Measurements from ENCODE around the gene CEP350.

The CEP350 gene

DNA sequence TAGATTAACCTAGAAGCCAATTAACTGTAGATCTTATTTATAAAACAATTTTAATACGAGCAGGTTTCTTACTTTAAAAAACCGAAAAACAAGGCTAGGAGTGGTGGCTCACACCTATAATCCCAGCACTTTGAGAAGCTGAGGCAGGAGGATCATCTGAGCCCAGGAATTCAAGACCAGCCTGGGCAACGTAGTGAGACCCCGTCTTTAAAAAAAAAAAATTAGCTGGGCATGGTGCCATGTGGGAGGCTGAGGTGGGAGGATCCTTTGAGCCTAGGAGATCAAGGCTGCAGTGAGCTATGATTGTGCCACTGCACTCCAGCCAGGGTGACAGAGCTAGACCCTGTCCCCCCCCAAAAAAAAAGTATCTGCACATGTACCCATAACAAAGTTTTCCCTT lies 110.8 kb downstream of the CEP350 start:
- DNase-seq, result no peak

DNA sequence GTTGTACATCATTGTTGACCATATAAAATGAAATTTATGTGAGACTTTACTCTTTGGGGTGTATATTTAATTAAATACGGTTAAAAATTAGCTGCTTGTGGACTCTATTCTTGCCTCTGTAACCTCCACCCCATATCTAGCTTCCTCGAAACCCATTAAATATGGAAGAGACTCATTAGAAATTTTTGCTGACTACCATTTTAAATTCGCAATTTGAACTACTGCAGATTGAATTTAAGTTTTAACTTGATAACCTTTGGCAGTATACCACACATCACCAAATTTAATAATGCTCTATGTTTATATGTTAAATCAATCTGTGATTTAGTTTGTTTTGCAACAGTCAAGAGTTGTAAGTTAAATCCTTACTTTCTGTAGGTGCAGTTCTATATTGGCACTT lies 111.5 kb downstream of the CEP350 start:
- DNase-seq, result no peak

DNA sequence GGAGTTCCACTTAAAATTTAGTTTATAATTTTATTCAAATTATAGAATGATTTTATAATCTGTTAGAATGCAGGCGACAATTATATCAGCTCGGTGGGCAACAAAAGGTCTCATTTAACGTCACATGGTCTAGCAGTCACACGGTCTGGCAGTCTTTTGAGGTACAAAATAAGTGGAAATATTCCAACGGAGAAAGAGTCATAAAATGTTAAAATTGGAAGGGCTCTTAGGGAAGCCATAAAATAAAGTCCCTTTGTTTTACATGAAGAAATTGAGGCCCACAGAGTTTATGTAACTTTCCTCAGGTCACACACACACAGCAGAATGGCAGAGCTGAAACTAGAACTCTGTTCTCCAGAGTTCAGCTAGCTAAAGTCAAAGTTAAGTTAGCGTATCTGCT lies 115.7 kb downstream of the CEP350 start:
- no peak for DNase-seq

DNA sequence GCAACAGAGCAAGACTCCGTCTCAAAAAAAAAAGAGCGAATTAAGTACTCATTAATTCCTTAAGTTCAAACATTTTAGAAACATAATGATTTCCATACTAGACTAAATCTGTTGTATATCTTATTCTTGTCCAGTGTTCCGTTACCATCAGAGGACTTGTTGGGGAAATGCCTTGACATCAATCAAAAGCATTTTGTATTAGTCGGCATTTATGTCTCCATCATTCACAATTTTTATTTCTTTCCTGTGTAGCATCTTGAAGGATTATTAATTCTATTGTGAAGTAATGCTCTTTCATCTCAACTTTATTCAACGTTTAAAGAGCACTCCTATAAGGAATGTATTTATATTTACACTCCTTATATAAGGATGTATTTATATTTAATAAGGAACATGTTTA lies 117.1 kb downstream of the CEP350 start:
- DNase-seq, result no peak

GRCh38 chr1:180080439-180080838 lies 125.8 kb downstream of the CEP350 start:
- no peak for DNase-seq

GRCh38 chr1:180081474-180081873 lies 126.9 kb downstream of the CEP350 start:
- DNase-seq, result no peak

DNA sequence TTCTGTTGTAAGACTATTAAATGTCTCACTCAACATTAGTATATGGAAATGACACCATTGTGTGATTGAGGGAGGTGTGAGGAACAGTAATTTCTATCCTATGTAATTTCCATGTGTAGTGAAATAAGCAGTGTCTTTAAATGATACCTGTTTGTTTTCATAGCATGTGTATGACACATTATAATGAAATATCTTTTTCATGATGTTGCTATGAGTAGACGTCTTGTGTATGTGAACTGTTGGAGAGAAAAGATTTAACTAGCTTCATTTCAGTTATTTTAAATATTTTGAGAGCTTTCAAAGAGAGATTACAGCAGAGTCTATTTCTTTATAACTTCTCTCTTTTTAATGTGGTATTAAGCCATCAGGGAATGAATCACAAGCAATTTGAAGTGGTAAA lies 128.6 kb downstream of the CEP350 start:
- no peak for DNase-seq

- DNase-seq, result no peak
Measured at GRCh38 chr1:180084867-180085266, 130.3 kb downstream of the CEP350 start.

DNA sequence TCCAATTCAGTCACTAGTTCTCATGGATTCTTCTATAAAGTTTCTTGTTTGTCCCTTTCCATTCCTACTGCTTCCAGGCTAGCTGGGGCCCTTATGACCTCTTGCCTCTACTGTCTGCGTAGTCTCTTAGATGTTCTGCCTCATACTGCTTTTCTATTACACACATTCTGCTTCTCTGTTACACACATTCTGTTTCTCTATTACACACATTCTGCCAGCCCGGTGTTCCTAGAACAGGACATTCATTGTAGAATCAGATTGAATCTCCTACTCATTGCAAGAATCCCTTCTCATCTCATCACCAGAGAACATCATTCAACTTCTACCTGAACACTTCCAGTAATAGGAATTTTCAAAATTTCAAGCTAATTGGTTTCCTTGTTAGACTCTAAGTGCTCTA lies 130.7 kb downstream of the CEP350 start:
- DNase-seq, result no peak

GRCh38 chr1:180092931-180093650 lies 138.5 kb downstream of the CEP350 start:
- no peak for DNase-seq

DNA sequence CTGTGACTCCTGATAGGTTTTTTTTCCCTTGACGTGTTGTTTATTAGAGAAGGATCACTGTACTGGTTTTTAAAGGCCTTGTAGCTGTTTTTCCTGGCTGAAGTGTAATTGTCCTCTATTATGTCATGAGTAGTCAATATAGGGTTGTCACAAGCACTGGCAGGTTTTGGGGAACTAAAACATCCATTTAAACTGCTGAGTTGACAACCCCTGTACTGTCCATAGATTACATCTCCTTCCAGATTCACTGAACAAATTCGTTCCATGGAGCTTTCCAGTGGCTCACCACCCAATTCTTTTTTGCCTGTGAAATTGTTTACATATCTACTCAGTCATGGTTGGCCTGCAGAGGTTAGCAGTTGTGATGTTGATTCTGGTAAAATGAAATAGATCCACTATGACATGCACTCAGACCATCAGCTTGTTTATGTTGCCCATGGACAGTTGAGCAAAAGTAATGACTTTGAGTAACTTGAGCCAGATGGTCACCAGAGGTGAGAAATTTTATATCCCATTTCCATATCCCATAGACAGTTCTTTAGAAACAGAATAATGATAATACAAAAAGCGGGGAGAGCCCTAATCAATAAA lies 140.2 kb downstream of the CEP350 start:
- DNase-seq, result no peak

DNA sequence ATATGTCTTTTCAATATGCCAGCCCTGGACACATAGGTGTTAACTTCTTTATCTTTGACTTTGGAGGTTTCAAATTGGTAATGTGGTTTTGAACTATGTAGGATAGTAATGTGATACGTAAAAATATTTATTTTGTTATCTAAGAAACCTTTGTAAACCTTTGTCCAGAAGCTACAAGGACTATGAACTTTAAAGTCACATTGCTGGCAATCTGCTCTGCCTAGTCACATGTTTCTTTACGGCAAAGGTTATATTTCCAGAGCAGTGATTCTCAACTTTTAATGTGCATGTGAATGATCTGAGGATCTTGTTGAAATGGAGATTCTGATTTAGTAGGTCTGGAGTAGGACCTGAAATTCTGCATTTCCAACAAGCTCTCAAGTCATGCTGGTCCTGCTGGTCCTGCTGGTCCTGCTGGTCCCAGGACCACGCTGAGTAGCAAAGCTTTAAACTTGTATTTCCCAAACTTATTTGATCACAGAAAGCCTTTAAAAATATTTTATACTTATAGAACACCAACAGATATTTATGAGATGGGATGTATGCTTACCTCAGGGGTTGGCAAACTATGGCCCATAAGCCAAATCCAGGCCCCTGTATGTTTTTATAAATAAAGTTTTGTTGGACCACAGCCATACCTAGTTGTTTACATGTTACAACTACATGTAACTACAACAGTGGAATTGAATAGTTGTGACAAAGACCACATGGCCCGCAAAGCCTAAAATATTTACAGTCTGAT lies 142.1 kb downstream of the CEP350 start:
- no peak for DNase-seq

DNA sequence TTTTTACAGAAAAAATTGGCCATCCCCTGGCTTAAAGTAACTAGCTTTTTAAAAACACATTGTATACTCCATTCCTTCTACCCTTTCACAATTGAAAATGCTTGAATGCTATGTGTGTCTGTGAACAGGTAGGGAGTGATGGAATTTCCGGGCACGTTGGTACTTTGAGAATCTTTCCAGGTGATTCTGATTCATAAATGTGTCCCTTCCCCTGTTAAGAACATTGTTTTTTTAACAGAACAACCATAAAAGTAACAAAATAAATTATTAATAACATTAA lies 142.7 kb downstream of the CEP350 start:
- no peak for DNase-seq

- DNase-seq, result no peak
Measured at GRCh38 chr1:180101411-180101810, 146.8 kb downstream of the CEP350 start.

DNA sequence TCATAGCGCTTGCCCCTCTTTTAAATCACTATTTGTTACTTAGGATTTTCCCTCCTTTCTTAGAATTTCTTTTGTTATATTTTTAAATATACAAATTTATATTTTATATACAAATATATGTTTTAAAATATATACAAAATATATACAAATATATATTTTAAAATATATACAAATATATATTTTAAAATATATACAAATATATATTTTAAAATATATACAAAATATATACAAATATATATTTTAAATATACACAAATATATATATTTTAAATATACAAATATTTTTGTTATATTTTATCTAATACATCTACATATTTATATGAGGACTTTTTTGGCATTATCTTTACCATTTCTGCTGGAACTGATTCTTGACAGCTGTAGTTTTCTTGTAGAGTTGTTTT lies 149.2 kb downstream of the CEP350 start:
- DNase-seq, result no peak

- no peak for DNase-seq
Measured at GRCh38 chr1:180112091-180112490, 157.5 kb downstream of the CEP350 start.

DNA sequence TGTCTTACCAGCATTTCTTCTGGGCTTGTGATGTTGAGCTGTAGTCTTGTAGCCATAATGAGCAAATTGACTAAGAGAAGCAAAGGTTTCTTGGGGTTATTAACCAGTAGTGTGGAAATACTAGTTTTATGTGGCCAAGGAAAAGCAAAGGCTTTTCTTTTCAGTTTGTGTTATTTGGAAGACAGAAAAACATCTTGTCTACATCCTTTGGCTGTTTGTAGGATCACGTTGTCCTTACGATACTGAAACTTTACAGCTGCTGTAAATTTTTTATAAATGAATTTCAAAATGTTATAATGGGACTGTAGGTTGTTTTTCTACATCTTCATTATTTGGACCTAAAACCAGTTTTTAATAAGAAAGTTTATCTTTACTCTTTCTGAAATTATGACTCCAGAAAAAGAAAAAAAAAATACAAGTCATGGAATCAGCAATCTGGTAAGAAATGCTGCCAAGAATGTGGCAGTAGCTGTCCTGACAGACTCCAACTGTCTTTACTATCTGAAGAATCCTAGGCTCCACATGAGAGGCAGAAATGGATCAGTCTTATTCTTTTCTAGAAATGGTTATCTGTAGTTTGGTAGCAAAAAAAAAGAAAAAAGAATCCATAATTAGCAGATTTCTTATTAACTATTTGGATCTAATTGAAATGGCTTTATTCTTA lies 158.5 kb downstream of the CEP350 start:
- DNase-seq, result no peak

- DNase-seq, result no peak
Measured at GRCh38 chr1:180114396-180114945, 159.9 kb downstream of the CEP350 start.

DNA sequence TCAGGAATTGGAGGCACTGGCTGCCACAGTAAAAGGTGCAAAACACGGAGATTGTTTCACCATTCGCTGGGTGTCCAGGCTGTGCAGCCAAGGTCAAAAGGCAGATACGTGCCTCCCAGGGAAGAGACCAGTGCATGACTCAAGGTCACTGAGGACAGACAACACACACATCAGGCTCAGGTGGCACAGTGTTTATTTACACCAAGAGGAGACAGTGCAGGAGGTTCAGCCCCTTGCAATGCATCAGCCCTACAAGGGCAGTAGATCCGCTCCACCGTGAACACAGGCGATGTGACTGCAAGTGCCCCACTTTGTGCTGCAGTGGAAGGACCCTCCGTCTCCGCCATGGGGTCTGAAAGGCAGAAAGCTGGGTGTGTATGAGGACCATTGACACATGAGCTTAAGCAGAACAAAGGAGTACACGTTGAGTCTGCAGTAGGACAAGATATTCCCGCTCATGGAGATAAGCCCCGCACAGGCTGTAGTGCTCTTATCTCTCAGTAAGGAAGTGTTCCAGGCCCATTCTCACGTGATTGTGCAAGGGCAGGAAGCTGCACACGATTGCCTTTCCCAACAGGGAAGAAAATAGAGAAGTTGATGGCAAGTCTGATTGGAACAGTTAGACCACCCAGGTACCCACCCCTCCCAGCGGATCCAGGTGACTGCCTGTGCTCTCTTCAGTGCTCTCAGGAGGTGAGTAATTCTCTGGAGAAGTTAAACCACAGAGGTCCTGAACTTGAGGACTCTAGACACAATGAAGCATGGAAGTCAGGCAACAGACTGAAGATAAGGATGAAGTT lies 162.6 kb downstream of the CEP350 start:
- no peak for DNase-seq

DNA sequence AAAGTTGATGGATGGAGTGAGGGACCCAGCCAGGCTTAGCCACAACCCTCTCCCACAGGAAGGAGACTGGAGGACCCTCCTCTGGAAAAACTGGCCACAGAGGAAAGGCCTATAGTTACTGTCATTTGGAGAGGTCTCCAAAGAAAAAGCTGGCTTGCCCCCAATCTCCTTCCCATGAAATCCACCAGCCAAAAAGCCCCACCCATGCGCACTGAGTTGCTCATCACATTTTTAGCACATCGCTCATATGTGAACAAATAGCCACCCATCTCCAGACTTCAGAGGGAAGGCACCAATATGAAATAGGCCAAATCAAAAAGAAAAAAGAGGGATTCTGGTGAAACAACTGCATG lies 163.1 kb downstream of the CEP350 start:
- no peak for DNase-seq

GRCh38 chr1:180119837-180120236 lies 165.2 kb downstream of the CEP350 start:
- no peak for DNase-seq

- no peak for DNase-seq
Measured at GRCh38 chr1:180123463-180123936, 168.9 kb downstream of the CEP350 start.

- DNase-seq, result no peak
Measured at GRCh38 chr1:180130651-180131050, 176.0 kb downstream of the CEP350 start.

Measured in stimulated activated CD4-positive, alpha-beta T cell treated with anti-CD3 and anti-CD28 coated beads, Interleukin-4, amount 100 ng/mL, for 24 hours (primary cell).